Islet of Langerhans (tissue), 1 donor: Measurements from ENCODE around the gene P3H3.

Experiments used
- FAIRE-seq: peaks from one replicate; lab custom pipeline; 2011; peaks lifted over from hg19 to GRCh38; lab: Jason Lieb, UNC

The P3H3 gene

DNA sequence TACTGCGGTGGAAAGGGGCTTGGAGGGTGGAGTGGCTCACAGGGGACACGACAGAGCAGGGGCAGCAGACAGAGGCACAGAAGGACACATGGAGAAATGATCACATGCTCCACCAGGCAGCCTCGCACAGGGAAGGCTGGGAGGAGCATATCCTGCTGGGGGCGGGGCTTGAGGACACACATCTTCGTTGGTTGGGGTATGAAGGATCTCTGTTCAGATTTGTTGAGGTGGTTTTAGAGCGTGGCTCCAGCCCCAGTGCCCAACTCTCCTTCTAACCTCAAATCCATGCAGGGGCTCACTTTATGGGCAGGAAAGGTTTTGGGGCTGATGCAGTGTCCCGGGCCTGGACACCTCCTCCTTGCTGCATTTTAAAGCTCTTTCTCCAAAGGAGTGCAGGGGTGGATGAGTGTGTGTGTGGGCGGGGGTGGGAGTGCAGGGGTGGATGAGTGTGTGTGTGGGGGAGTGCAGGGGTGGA, 733 bp upstream of the P3H3 start:
- FAIRE-seq = no peak

- no peak for FAIRE-seq
These were observed 751 bp downstream of the P3H3 start for GRCh38 chr12:6828781-6829535.

DNA sequence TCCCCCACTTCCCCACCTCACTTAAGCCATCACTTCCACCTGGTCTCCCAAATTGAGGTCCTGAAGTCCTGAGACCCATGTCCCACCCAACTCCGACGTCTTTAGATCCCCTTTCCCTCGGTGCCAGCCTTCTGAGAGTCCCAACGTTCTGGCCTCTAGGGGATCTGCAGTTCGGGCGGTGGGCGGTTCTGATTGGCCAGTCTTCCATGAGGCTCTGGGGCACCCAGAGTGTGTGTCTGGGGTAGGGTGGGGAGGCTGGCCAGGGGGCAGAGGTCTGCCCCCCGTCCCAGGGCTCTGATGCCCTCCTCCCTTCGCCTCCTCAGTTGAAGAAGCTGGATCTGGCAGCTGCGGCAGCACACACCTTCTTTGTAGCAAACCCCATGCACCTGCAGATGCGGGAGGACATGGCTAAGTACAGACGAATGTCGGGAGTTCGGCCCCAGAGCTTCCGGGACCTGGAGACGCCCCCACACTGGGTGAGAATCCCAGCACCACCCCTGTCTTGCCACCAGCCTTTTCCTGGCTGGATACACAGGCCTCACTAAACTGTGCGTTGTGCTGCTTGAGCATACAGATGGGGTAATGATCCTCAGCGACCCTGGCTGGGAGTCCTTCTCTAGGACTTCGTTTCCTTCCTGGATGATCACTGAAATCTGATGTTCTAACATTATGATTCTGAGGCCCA, 1.5 kb downstream of the P3H3 start:
- no peak for FAIRE-seq

DNA sequence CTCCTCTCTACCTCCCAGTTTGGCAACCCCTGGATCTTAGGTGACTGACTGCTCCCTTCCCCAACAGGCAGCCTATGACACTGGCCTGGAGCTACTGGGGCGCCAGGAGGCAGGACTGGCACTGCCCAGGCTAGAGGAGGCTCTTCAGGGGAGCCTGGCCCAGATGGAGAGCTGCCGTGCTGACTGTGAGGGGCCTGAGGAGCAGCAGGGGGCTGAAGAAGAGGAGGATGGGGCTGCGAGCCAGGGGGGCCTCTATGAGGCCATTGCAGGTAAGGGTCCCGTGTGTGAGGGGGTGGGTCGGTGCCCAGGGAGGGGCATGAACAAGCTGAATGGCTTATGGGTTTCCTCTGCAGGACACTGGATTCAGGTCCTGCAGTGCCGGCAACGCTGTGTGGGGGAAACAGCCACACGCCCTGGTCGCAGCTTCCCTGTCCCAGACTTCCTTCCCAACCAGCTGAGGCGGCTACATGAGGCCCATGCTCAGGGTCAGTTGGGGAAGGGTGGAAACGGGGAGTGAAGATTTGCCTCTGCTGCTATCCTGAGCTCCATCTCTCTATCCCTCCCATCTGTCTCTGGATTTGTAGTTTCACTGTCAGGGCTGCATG, 2.2 kb downstream of the P3H3 start:
- FAIRE-seq = no peak

DNA sequence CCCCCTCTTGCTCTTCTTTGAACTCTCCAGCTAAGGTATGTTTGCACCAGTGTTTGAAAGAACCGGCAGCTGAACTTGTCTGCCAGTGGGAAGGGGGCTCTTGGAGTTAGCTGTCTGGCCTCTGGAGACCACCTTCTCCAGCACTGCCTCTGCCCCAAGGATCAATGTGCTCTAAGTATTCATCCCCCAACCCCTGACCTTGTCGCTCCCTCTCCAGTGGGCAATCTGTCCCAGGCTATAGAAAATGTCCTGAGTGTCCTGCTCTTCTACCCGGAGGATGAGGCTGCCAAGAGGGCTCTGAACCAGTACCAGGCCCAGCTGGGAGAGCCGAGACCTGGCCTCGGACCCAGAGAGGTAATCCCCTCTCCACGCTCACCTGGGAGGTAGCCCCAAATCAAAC, 2.8 kb downstream of the P3H3 start:
- FAIRE-seq = no peak

DNA sequence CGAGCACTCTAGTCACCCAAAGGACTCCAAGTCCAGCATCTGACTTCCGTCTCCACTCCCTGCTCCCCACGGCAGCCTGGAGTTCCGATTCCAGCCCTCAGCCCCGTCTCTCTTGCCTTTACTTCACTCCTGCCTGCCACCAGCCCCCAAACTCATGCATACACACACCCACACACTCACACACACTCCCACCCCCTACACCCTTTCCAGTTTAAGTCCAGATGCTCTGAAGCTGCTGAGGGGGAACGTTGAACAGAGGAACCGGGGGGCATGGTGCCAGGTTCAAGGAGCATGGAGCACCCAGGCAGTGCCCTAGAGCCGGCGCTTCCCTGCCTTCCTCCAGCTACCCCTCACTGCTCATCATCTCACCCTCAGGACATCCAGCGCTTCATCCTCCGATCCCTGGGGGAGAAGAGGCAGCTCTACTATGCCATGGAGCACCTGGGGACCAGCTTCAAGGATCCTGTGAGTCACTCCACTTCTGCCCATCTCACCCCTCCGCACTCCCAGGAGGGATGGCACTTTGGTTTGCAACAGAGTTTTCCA, 3.3 kb downstream of the P3H3 start:
- no peak for FAIRE-seq

GRCh38 chr12:6832125-6832524, 3.9 kb downstream of the P3H3 start:
- no peak for FAIRE-seq

- no peak for FAIRE-seq
These were observed 5.1 kb downstream of the P3H3 start for GRCh38 chr12:6833189-6833890.

DNA sequence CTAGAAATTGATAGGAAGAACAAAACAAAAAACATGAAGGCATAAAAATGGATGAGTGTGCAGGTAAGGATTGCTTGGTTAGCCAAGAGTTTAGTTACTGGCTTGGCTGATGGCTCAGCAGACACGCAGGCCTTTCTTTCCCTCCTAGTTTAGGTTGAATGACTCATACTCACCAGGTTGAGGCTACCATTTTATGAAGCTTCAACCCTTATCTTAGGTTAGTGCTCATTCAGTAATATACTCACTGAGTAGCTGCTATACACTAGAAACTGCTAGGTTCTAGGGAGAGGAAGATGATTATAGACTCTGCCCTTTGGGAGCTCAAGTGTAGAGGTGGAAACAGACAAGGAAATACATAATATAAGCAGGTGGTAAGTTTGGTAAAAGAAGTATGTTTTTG, 6.0 kb downstream of the P3H3 start:
- FAIRE-seq = no peak

DNA sequence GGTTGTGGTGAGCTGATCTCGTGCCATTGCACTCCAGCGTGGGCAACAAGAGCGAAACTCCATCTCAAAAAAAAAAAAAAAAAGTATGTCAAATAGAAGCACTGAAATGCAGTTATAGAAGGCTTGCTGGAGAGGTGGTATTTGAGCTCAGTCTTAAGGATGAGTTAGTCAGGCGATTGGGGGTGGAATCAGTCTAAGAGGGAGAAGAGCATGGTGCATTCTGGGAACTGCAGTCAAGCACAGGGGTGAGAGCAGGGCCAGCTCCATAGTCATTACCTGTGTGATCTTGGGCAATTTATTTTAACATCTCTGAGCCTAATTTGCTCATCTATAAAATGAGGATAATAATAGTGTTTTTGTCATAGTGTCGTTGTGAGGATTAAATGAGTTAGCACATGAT, 6.7 kb downstream of the P3H3 start:
- no peak for FAIRE-seq

- FAIRE-seq = no peak
These were observed 8.6 kb downstream of the P3H3 start for GRCh38 chr12:6836851-6837250.

DNA sequence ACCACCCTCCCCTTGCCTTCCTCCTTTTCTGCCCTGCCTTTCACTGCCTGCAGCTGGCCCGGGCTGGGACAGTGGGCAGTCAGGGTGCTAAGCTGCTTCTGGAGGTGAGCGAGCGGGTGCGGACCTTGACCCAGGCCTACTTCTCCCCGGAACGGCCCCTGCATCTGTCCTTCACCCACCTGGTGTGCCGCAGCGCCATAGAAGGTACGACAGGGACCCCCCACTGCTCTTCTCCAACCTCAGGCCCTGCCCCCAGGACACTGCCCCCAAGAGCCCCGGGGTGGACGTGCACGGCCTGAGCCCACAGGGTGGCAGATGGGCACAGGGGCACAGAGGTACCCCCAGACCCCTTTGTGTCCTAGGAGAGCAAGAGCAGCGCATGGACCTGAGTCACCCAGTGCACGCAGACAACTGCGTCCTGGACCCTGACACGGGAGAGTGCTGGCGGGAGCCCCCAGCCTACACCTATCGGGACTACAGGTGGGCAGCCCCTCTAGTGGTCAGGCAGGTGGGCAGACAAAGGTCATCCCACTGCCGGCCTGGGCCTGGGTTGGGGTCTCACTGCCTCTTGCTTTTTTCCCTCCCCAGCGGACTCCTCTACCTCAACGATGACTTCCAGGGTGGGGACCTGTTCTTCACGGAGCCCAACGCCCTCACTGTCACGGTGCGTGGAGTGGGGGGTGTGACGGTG, 9.3 kb downstream of the P3H3 start:
- FAIRE-seq = no peak

DNA sequence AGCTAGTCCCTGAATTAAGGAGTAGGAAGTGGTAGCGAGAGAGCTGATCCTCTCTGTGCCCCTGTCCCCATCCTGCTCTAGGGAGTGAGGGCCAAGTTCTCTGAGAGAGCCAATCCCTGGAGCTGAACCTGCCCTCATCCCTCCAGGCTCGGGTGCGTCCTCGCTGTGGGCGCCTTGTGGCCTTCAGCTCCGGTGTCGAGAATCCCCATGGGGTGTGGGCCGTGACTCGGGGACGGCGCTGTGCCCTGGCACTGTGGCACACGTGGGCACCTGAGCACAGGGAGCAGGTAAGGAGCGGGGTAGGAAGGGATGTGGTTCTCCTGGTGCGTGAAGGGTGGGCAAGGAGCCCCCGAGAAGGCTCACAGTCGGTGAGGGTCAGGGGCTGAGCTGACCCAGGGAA, 10.6 kb downstream of the P3H3 start:
- no peak for FAIRE-seq

DNA sequence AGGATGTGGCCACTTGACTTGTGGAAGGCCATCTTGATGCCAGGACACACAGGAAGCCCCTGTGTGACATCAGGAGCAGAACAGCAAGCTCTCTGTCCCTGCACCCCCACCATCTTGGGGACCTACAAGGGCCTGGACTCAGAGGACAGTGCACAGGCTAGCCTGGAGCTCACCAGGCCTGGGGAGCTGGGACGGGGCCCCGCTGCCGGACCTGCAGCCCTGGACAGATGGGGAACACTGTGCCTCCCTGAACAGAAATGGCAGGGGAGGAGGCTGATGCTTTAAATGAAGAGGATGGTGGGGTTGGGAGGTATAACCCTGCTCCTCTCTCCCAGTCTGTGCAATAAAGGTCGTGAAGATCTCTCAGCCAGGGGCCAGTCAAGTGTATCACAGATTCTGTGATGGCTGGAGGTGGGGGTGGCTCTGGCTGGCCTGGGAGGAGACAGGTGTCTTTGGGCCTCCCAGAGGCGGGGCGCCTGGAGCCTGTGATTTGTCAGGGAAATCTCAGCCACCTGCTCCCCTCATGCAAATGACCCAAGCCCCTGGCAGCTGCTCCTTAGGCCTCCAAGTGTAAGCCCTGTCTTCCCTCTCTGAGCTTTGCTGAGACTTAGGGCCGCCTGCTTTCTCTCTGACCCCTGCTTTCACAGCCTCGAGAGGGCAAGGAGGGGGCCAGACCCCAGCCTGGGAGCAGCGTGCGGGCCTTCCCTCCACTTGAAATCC, 11.4 kb downstream of the P3H3 start:
- FAIRE-seq = no peak

GRCh38 chr12:6840330-6840729, 12.1 kb downstream of the P3H3 start:
- no peak for FAIRE-seq

GRCh38 chr12:6840761-6841515, 12.7 kb downstream of the P3H3 start, which contains the start of gene GNB3:
Gene GNB3, plus strand, starts transcription at chr12:6840925. Its CDS starts 363 bp downstream, at chr12:6841288.
- FAIRE-seq = no peak

DNA sequence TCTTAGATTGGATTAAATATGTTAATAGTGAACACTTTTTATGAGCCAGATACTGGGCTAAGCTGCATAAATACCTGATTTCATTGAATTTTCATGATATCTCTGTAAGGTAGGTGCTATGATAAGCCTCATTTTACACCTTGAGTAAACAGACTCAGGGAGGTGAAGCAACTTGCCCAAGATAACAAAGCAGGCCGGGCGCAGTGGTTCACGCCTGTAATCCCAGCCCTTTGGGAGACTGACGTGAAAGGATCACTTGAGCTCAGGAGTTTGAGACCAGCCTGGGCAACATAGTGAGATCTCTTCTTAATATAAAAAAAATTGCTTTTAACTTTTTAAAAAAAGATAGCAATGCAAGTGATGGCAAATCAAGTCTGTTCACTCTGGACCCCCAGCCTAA, 13.9 kb downstream of the P3H3 start:
- FAIRE-seq = no peak

- no peak for FAIRE-seq
These were observed 15.1 kb downstream of the P3H3 start for GRCh38 chr12:6843118-6843902.

GRCh38 chr12:6845395-6845794, 17.2 kb downstream of the P3H3 start:
- no peak for FAIRE-seq
